Stimulated activated memory B cell treated with anti-CD40 and anti-IgM and Interleukin-4, amounts not matched to agents 10 μg/mL and 1 μg/mL and 100 μg/mL, for 72 hours (primary cell): Measurements from ENCODE around the gene NEURL1.
"Not testable (repeated sequence)": the region's sequence is repeated elsewhere in the genome, so short reads cannot be mapped to it uniquely, and the experiment has no call there.

Source experiments
- ATAC-seq: fragments of 150-1000 bp; cut with Tn5 transposase; 2 replicates; pipeline ENCODE4 v1.10.0; 2021
- H3K27ac Mint-ChIP-seq: one replicate; pipeline ENCODE4 v1.8.0; 2022; ENCODE audit warnings: mild to moderate bottlenecking, mixed read lengths
- H3K27me3 Mint-ChIP-seq: one replicate; pipeline ENCODE4 v1.8.0; 2022; ENCODE audit warnings: mixed read lengths
- H3K36me3 Mint-ChIP-seq: one replicate; pipeline ENCODE4 v1.8.0; 2022; ENCODE audit warnings: mixed read lengths
- H3K4me1 Mint-ChIP-seq: one replicate; pipeline ENCODE4 v1.8.0; 2022; ENCODE audit warnings: mixed read lengths
- H3K4me3 Mint-ChIP-seq: one replicate; pipeline ENCODE4 v1.8.0; 2022; ENCODE audit warnings: mild to moderate bottlenecking, moderate library complexity, mixed read lengths
- H3K9me3 Mint-ChIP-seq: one replicate; pipeline ENCODE4 v1.8.0; 2022; ENCODE audit warnings: mixed read lengths

The NEURL1 gene

GRCh38 chr10:103497161-103497915 lies 3.8 kb downstream of the NEURL1 start:
- Mint-ChIP-seq H3K9me3 (no peaks in the 10 kb centered on the region), H3K27me3 (peaks cover 71% of the 10 kb centered on the region), H3K36me3 (no peaks in the 10 kb centered on the region), H3K4me3 (no peak overlapping the region), H3K4me1 (peaks cover 18% of the 10 kb centered on the region), H3K27ac (no peak overlapping the region)
- ATAC-seq, result no peak

- Mint-ChIP-seq H3K36me3 (no peaks in the 10 kb centered on the region), H3K4me1 (peaks cover 7% of the 10 kb centered on the region), H3K4me3 (no peak overlapping the region), H3K27ac (no peak overlapping the region), H3K27me3 (peaks cover 75% of the 10 kb centered on the region), H3K9me3 (no peaks in the 10 kb centered on the region)
- no peak for ATAC-seq
Observed at GRCh38 chr10:103498936-103499638, 5.6 kb downstream of the NEURL1 start.

GRCh38 chr10:103499881-103500280 lies 6.4 kb downstream of the NEURL1 start:
- Mint-ChIP-seq H3K27me3 (peaks cover 72% of the 10 kb centered on the region), H3K36me3 (no peaks in the 10 kb centered on the region), H3K9me3 (no peaks in the 10 kb centered on the region), H3K4me3 (no peak overlapping the region), H3K27ac (no peak overlapping the region), H3K4me1 (peaks cover 6% of the 10 kb centered on the region)
- no peak for ATAC-seq

GRCh38 chr10:103500481-103500880 lies 7.0 kb downstream of the NEURL1 start:
- Mint-ChIP-seq H3K27me3 (peaks cover 67% of the 10 kb centered on the region), H3K4me3 (no peak overlapping the region), H3K36me3 (no peaks in the 10 kb centered on the region), H3K27ac (no peak overlapping the region), H3K9me3 (no peaks in the 10 kb centered on the region), H3K4me1 (peaks cover 6% of the 10 kb centered on the region)
- ATAC-seq, result no peak

- Mint-ChIP-seq H3K27me3 (peaks cover 71% of the 10 kb centered on the region), H3K4me3 (no peak overlapping the region)
- ATAC-seq, result no peak
Observed at GRCh38 chr10:103501186-103501585, 7.7 kb downstream of the NEURL1 start.

GRCh38 chr10:103502849-103503660 lies 9.6 kb downstream of the NEURL1 start:
- Mint-ChIP-seq H3K27me3 (peaks cover 78% of the 10 kb centered on the region), H3K4me3 (no peak overlapping the region), H3K9me3 (no peaks in the 10 kb centered on the region), H3K27ac (no peak overlapping the region), H3K36me3 (no peaks in the 10 kb centered on the region), H3K4me1 (peaks cover 6% of the 10 kb centered on the region)
- ATAC-seq, result no peak

More at GRCh38 chr10:103501186-103501585, 7.7 kb downstream of the NEURL1 start:
- H3K27ac Mint-ChIP-seq, result no peak overlapping the region
- no peaks in the 10 kb centered on the region for H3K36me3 Mint-ChIP-seq
- peaks cover 6% of the 10 kb centered on the region for H3K4me1 Mint-ChIP-seq
- H3K9me3 Mint-ChIP-seq, result no peaks in the 10 kb centered on the region

- not testable (repeated sequence) for H3K9me3 Mint-ChIP-seq, H3K36me3 Mint-ChIP-seq, ATAC-seq, H3K4me1 Mint-ChIP-seq, H3K4me3 Mint-ChIP-seq, H3K27ac Mint-ChIP-seq
- peaks cover 84% of the 10 kb centered on the region for H3K27me3 Mint-ChIP-seq
Observed at GRCh38 chr10:103503777-103504176, 10.3 kb downstream of the NEURL1 start.

- Mint-ChIP-seq H3K4me1 (peaks cover 6% of the 10 kb centered on the region), H3K36me3 (no peaks in the 10 kb centered on the region), H3K9me3 (no peaks in the 10 kb centered on the region), H3K4me3 (no peak overlapping the region), H3K27ac (no peak overlapping the region), H3K27me3 (peaks cover 80% of the 10 kb centered on the region)
- ATAC-seq, result peak; percentile 62
Observed at GRCh38 chr10:103504181-103504783, 10.8 kb downstream of the NEURL1 start.

- no peaks in the 10 kb centered on the region for H3K36me3 Mint-ChIP-seq
- peaks cover 6% of the 10 kb centered on the region for H3K4me1 Mint-ChIP-seq
- no peak overlapping the region for H3K27ac Mint-ChIP-seq
- no peak for ATAC-seq
- no peak overlapping the region for H3K4me3 Mint-ChIP-seq
- H3K27me3 Mint-ChIP-seq, result peaks cover 63% of the 10 kb centered on the region
- no peaks in the 10 kb centered on the region for H3K9me3 Mint-ChIP-seq
Observed at GRCh38 chr10:103506061-103506460, 12.6 kb downstream of the NEURL1 start.

- Mint-ChIP-seq H3K27ac (no peak overlapping the region), H3K36me3 (no peaks in the 10 kb centered on the region), H3K4me3 (no peak overlapping the region), H3K27me3 (peaks cover 53% of the 10 kb centered on the region), H3K9me3 (no peaks in the 10 kb centered on the region), H3K4me1 (peaks cover 6% of the 10 kb centered on the region)
- peak; percentile 17 for ATAC-seq
Observed at GRCh38 chr10:103507235-103508191, 14.0 kb downstream of the NEURL1 start.

GRCh38 chr10:103510046-103510685 lies 16.7 kb downstream of the NEURL1 start:
- H3K4me3 Mint-ChIP-seq, result no peak overlapping the region
- peaks cover 3% of the 10 kb centered on the region for H3K4me1 Mint-ChIP-seq
- H3K27me3 Mint-ChIP-seq, result peaks cover 32% of the 10 kb centered on the region
- no peaks in the 10 kb centered on the region for H3K36me3 Mint-ChIP-seq
- no peak overlapping the region for H3K27ac Mint-ChIP-seq
- no peaks in the 10 kb centered on the region for H3K9me3 Mint-ChIP-seq
- no peak for ATAC-seq

GRCh38 chr10:103510791-103511752 lies 17.6 kb downstream of the NEURL1 start:
- Mint-ChIP-seq H3K27me3 (peaks cover 25% of the 10 kb centered on the region), H3K4me1 (peaks cover 10% of the 10 kb centered on the region), H3K27ac (no peak overlapping the region), H3K4me3 (no peak overlapping the region), H3K9me3 (no peaks in the 10 kb centered on the region), H3K36me3 (no peaks in the 10 kb centered on the region)
- ATAC-seq, result no peak

- Mint-ChIP-seq H3K27ac (no peak overlapping the region), H3K4me3 (no peak overlapping the region), H3K36me3 (no peaks in the 10 kb centered on the region), H3K9me3 (no peaks in the 10 kb centered on the region), H3K4me1 (peaks cover 10% of the 10 kb centered on the region), H3K27me3 (peaks cover 15% of the 10 kb centered on the region)
- ATAC-seq, result no peak
Observed at GRCh38 chr10:103512166-103512565, 18.7 kb downstream of the NEURL1 start.
